T-helper 9 cell (primary cell): ENCODE results near the gene METTL15.
"Not testable (repeated sequence)": the region's sequence is repeated elsewhere in the genome, so short reads cannot be mapped to it uniquely, and the experiment has no call there.

Experiments
- DNase-seq: peaks from one replicate; pipeline ENCODE4 v3.0.0-alpha.2; 2020
- total RNA-seq, 2 donors: gene quantifications; one replicate each; lab custom pipeline; 2026; lab: John Stamatoyannopoulos, UW

METTL15 gene
- total RNA-seq: 10.4 to 11.9 reads per million in 2 donors

GRCh38 chr11:28107750-28108618, at the start of gene METTL15, which contains the start of gene KIF18A:
Gene METTL15, plus strand, starts transcription at chr11:28108388. Its CDS starts 4,947 bp downstream, at chr11:28113335.
Gene KIF18A, minus strand, starts transcription at chr11:28108156. Its CDS starts 10,209 bp downstream, at chr11:28097947.
- DNase-seq: peak; percentile 96

- DNase-seq: no peak
These were observed 36.9 kb upstream of the METTL15 start for GRCh38 chr11:28071305-28071704.

- DNase-seq: no peak
These were observed 35.9 kb upstream of the METTL15 start for GRCh38 chr11:28072321-28072720.

- no peak for DNase-seq
These were observed 30.7 kb upstream of the METTL15 start for GRCh38 chr11:28077521-28077920.

GRCh38 chr11:28083118-28083517, 25.1 kb upstream of the METTL15 start:
- DNase-seq: no peak

GRCh38 chr11:28086569-28086968, 21.6 kb upstream of the METTL15 start:
- DNase-seq: no peak

GRCh38 chr11:28087192-28087591, 21.0 kb upstream of the METTL15 start:
- not testable (repeated sequence) for DNase-seq

GRCh38 chr11:28087693-28088092, 20.5 kb upstream of the METTL15 start:
- not testable (repeated sequence) for DNase-seq

GRCh38 chr11:28089378-28089777, 18.8 kb upstream of the METTL15 start:
- DNase-seq: no peak

GRCh38 chr11:28090052-28090749, 18.0 kb upstream of the METTL15 start:
- DNase-seq: no peak

GRCh38 chr11:28092786-28093185, 15.4 kb upstream of the METTL15 start:
- no peak for DNase-seq

- DNase-seq: no peak
These were observed 9.9 kb upstream of the METTL15 start for GRCh38 chr11:28098257-28098656.

GRCh38 chr11:28099715-28100114, 8.5 kb upstream of the METTL15 start:
- DNase-seq: no peak

- no peak for DNase-seq
These were observed 7.5 kb upstream of the METTL15 start for GRCh38 chr11:28100665-28101064.

- DNase-seq: not testable (repeated sequence)
These were observed 5.9 kb upstream of the METTL15 start for GRCh38 chr11:28102300-28102699.

GRCh38 chr11:28104425-28104824, 3.8 kb upstream of the METTL15 start:
- no peak for DNase-seq

GRCh38 chr11:28104984-28105383, 3.2 kb upstream of the METTL15 start:
- DNase-seq: no peak

- no peak for DNase-seq
These were observed 2.3 kb upstream of the METTL15 start for GRCh38 chr11:28105869-28106268.

GRCh38 chr11:28106353-28107043, 1.7 kb upstream of the METTL15 start:
- no peak for DNase-seq

- DNase-seq: no peak
These were observed 918 bp upstream of the METTL15 start for GRCh38 chr11:28107191-28107749.

- DNase-seq: no peak
These were observed 770 bp downstream of the METTL15 start for GRCh38 chr11:28108958-28109357.

- DNase-seq: peak; percentile 27
These were observed 2.1 kb downstream of the METTL15 start for GRCh38 chr11:28110108-28110820.
